Measurements from ENCODE around the gene LRRC46. TPM values are rescaled to one million over a fixed set of nuclear protein-coding genes. Genes with fewer than 3 reads are reported as not detected.

Gene LRRC46
- total RNA-seq, 2 donors from 2014 or later, result not detected

DNA sequence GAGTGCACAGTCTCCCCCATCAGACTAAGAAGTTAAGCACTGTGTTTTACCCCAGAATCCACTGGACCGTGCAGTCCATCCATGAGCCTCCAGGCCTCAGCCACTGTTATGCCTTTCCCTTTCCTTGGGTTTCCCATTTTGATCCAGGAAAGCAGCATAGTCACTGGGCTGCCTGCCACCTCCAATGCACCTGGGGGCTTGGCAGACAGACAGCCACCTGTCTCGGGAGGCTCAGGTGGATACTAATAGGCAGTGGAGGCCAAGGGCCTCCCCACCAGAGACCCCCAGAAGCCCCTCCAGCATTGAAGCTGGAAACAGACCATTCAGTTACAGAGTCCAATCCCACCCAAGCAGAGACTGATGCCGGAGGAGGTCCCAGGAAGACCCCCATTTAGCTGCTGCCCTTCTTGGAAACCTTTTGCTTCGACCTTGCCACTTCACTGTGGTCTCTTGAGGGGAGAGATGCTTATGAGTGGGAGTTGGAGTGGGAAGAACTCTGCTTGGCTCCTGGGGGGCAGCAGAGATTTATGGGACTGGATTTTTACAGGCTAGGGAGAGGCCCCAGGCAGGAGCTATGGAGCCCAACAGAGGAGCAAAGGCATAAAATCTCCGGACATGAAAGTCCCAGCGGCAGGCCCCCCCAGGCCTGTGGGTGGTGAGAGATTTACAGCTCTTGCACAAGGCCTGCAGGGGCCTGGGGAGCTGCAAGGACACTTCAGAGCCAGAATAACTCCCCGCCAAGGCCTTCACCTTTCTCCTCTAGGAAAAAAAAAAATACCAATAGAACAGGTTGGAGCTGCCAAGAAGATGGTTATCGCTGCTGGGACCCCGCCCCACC lies 52.3 kb downstream of the LRRC46 start:
- DNase-seq, result no peak
- intact Hi-C loops (cut with DNase I), result no loop called here

DNA sequence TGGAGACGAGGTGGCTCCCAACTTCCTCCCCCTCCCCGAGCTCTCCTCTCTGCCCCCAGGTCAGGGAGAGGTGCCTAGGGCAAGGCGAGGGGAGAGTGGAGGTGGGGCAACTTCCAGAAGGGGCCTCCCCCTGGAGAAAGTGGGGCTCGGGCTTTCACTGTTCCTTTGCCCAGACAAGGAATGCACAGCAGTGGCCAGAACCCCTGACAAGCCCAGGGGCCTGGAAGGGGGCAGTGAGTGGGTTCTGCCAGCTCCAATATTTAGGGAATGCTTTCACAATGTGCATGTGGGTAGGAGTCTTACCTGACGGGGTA lies 52.9 kb downstream of the LRRC46 start:
- intact Hi-C loops (cut with DNase I), result no loop called here
- DNase-seq (no peak), ATAC-seq (no peak)

More for the DNA sequence above, 52.3 kb downstream of the LRRC46 start:
- no peak for ATAC-seq

DNA sequence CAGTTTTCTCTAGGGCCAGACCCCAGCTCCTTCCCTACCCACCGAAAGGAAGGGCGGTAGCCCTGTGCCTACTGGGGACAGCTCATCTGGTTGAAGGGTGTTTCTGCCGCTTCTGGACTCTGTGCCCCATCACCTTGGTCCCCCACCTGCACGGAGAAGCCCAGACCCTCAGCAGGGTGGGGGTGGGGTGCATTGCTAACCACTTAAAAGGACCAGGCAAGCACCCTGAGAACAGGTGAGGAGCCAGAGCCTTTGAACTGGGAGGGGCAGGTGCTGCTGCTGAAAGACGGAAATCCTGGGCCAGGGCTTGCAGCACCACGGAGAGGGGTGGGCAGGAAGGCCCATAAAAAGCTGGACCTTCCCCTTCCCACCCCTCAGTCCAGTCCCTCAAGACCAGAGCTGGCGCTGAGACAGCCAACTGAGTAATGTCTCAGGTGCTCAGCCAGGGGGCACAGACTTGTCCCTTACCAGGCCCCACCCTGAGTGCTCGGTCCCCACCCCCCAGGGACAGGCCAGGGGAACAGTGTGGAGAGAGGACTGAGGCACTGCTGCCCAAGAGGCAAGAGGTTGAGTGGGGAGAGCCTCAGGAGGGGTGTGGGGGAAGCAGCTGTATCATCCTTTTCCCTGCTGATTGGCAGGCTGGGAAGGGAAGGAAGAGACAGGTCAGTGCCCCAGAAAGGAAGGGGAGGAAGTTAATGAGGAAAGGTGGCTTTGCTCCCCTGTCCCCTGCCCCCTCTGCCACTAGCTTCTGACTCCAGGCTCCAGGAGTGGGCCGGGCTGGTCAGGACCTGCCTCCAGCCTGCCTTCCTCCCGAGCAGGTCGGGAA lies 53.6 kb downstream of the LRRC46 start:
- intact Hi-C loops (cut with DNase I), result no loop called here
- DNase-seq (no peak), ATAC-seq (no peak)

Other genes starting within 250 kb of the LRRC46 start
- 100 to 1,000 TPM; 145 to 180 TPM for gene KPNB1, start 181.8 kb upstream of the LRRC46 start, total RNA-seq
- gene TBKBP1, start 137.5 kb upstream of the LRRC46 start, total RNA-seq, result 10 to 100 TPM; 13.7 to 17.9 TPM
- gene TBX21, start 98.4 kb upstream of the LRRC46 start, total RNA-seq, result under 1 TPM; 0.34 to 0.80 TPM
- gene OSBPL7, start 9.9 kb upstream of the LRRC46 start, total RNA-seq, result 1 to 10 TPM; 4.5 to 5.4 TPM
- gene MRPL10, start 129 bp upstream of the LRRC46 start, total RNA-seq, result 10 to 100 TPM; 33.9 to 38.8 TPM
- 10 to 100 TPM; 32.2 to 33.6 TPM for gene SCRN2, start 9.6 kb downstream of the LRRC46 start, total RNA-seq
- under 1 TPM; 0.24 to 0.50 TPM for gene SP6, start 19.5 kb downstream of the LRRC46 start, total RNA-seq
- 10 to 100 TPM; 12.6 to 14.1 TPM for gene SP2, start 64.6 kb downstream of the LRRC46 start, total RNA-seq
- 10 to 100 TPM; 23.4 to 25.4 TPM for gene PNPO, start 109.9 kb downstream of the LRRC46 start, total RNA-seq
- gene PRR15L, start 126.2 kb downstream of the LRRC46 start, total RNA-seq, result under 1 TPM; 0.47 to 0.62 TPM
- 10 to 100 TPM; 62.6 to 66.3 TPM for gene CDK5RAP3, start 139.4 kb downstream of the LRRC46 start, total RNA-seq
- gene COPZ2, start 206.1 kb downstream of the LRRC46 start, total RNA-seq, result 10 to 100 TPM; 50.5 to 54.0 TPM
- gene NFE2L1, start 216.7 kb downstream of the LRRC46 start, total RNA-seq, result 100 to 1,000 TPM; 527 to 675 TPM

Measured in left cardiac atrium (tissue), 4 donors.